G401 (cell line): ENCODE data around the gene RPL36A. TPM values are rescaled to one million over a fixed set of nuclear protein-coding genes. Genes with fewer than 3 reads are reported as not detected.

Experiments
- DNase-seq: peaks from one replicate; pipeline ENCODE4 v3.0.0-alpha.2; 2015; ENCODE audit warnings: low spot score
- in situ Hi-C: cut with HindIII; loops from 2 replicates; pipeline ENCODE4 v1.10.0; 2016; ENCODE audit warnings: low sequenced_read_pairs, mixed read lengths
- total RNA-seq: library from RNA; depleted of rRNA; stranded (reverse); fragments of >200 nt; shearing (Covaris generic); gene quantifications from 2 replicates; pipeline ENCODE4 v1.2.3, GENCODE V29; 2014; rRNA removed

The RPL36A gene
- total RNA-seq, 1 experiment from 2014 or later: 688 TPM

DNA sequence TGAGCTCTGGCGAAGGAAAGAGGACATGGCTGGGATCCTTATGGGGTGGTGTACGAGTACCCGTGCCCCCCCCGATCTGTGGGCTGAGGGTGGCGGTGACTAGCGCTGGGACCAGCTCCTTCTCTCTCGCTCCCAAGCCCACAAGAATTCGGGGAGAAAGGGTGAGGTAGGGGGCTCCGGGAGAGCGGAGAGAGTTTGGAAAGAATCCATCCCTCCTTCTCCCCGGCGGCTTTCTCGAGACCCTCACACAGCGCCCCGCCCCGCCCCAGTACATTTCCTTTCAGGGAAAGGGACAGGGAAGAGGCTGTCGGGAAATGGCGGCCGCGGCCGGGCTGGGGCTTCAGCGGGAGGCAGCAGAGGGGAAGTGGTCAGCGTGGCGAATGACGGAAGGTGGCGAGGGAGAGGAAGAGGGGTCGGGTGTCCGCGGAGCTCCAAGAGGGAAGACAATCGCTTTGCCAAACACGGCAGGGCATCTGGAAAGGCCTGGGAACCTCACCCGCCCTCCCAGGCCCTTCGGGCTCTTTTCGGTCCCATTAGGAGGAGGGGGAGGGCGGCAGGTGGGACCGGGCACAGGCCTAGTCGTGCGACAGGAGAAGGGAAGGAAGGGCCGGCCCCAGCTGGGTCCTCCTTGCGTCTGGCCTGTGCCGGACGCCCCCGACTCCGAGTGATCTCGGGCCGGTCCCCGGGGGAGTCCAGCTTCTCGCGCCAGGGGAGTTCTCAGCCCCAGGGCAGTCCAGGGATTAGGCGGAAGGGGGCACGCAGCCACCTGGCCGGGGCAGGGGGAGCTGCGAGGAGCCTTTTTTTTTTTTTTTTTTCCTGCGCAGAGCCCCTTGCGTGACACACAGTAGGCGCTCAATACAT, 27.4 kb downstream of the RPL36A start:
- peak; percentile 65 for DNase-seq
- in situ Hi-C loops: no loop called here

DNA sequence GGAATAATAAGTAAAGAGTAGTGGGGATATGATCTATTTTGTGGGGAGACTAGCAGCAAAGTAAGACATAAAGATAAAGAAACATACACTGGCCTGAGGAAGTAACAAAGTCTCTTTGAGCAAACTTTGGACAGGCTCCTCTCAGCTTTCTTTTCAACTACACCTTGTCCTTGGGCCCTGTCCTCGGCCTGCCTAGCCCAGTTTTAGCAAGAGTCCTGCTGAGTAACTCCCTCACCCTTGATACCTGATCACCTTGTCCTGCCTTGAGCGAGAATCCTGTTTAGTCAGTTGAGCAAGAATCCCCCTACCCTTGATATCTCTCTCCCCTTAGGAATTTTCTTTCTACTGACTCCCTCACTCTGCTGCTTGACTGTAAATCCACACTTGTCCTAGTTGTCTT, 28.7 kb downstream of the RPL36A start:
- DNase-seq: no peak
- in situ Hi-C loops: no loop called here

DNA sequence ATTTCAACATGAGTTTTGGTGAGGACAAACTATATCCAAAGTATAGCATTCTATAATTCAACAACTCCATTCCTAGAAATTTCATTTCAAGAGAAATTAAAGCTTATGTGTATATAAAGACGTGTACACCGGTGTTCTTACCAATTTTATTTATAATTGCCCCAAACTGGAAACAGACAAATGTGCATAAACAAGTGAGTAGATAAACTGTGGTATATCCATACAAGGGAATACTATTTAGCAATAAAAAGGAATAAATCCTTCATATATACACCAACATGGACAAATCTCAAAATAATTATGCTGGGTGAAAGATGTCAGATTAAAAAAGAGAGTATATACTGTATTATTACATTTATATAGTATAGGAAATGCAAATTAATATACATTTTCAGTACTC, 37.1 kb downstream of the RPL36A start:
- DNase-seq: no peak
- in situ Hi-C loops: no loop called here

GRCh38 chrX:101429934-101430333, 39.1 kb downstream of the RPL36A start:
- in situ Hi-C loops: no loop called here
- no peak for DNase-seq

GRCh38 chrX:101430457-101431078, 39.8 kb downstream of the RPL36A start:
- in situ Hi-C loops: no loop called here

GRCh38 chrX:101442085-101442484, 51.3 kb downstream of the RPL36A start:
- in situ Hi-C loops: no loop called here
- DNase-seq: no peak

More at GRCh38 chrX:101430457-101431078, 39.8 kb downstream of the RPL36A start:
- DNase-seq: no peak

Other genes starting within 250 kb of the RPL36A start
- not detected in 2 replicates for gene DRP2, start 171.2 kb upstream of the RPL36A start, total RNA-seq
- not detected in 2 replicates for gene TAF7L, start 99.7 kb upstream of the RPL36A start, total RNA-seq
- gene TIMM8A, start 42.3 kb upstream of the RPL36A start, total RNA-seq: 9.2 and 17.0 TPM in 2 replicates
- gene BTK, start 4.8 kb upstream of the RPL36A start, total RNA-seq: not detected in 2 replicates
- 80.4 and 86.3 TPM in 2 replicates for gene GLA, start 16.9 kb downstream of the RPL36A start, total RNA-seq
- gene HNRNPH2, start 17.2 kb downstream of the RPL36A start, total RNA-seq: 44.3 and 54.6 TPM in 2 replicates
- not detected in 2 replicates for gene ARMCX4, start 94.4 kb downstream of the RPL36A start, total RNA-seq
- gene ARMCX1, start 159.5 kb downstream of the RPL36A start, total RNA-seq: 0.25 and 1.1 TPM in 2 replicates
- gene ARMCX6, start 227.0 kb downstream of the RPL36A start, total RNA-seq: 33.3 and 50.2 TPM in 2 replicates
- 23.8 and 31.4 TPM in 2 replicates for gene ARMCX3, start 232.1 kb downstream of the RPL36A start, total RNA-seq